ENCODE results near the gene WDR17. TPM values are rescaled to one million over a fixed set of nuclear protein-coding genes. Genes with fewer than 3 reads are reported as not detected.

Gene WDR17
- total RNA-seq, 1 experiment from 2014 or later = 1.1 TPM

DNA sequence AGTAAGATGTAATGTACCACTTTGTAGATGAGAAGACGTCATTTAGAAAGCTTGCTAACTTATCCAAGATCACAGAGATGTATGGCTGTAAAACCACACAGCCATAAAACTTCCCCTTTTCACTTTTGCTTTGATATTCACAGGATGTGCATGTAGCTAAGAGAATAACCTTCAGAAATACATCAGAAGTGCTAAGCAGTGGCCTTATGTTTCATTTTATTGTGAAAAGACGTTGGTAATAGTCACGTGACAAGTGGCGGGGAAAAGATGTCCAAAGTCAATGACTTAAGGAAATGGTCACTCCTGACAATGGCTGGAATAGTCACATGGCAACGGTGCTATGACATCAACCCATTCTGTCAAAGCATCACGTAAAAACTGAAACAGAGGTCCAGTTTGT lies 12.9 kb upstream of the WDR17 start:
- Histone ChIP-seq H3K27me3 (ENCODE audit: control insufficient read depth, insufficient read depth, low read length) (no peaks in the 10 kb centered on the region), H3K36me3 (replicated peaks; ENCODE audit: control insufficient read depth, insufficient read depth, low read length) (no peaks in the 10 kb centered on the region), H3K4me3 (ENCODE audit: insufficient read depth, low read depth, low read length) (no peak overlapping the region)
- DNase-seq = no peak

DNA sequence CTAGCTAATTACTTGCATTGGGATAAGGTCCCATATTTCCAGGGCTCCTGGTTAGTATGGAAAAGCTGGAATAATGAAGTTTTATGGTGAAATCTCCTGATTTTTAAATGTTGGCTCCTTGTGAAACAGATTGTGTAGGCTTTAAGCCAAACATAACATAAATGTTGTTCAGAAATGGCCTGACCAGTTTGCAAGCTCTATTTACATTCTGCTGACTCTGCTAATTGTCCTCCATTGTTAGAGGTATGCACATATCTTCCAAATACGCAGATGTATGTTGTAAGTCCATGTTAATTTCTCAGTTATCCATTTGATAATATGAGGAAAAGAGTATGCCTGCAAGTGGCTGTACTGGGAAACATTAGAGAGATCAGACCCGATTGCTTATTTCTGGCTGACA lies 11.9 kb upstream of the WDR17 start:
- Histone ChIP-seq H3K4me3 (ENCODE audit: insufficient read depth, low read depth, low read length) (no peak overlapping the region), H3K36me3 (replicated peaks; ENCODE audit: control insufficient read depth, insufficient read depth, low read length) (no peaks in the 10 kb centered on the region), H3K27me3 (ENCODE audit: control insufficient read depth, insufficient read depth, low read length) (no peaks in the 10 kb centered on the region)
- no peak for DNase-seq

DNA sequence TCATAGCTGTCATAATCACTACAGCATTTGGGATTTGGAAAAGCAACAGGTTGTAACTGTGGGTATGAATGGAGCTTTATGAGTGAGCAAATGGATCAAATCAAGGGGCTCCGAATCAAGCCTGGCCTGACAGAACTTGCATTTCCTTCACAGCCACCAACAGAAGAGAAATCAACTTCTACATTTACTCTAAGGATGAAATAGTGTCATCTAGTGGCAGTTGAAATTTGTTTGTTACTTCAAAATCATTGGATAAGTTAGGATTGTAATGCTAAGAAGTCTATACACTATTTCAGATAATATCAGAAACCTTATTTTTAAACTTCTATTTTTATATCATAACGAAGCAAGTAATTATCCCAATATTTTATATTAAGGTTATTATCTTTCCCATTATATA lies 10.7 kb upstream of the WDR17 start:
- H3K27me3 ChIP-seq (ENCODE audit: control insufficient read depth, insufficient read depth, low read length) = no peaks in the 10 kb centered on the region
- H3K36me3 ChIP-seq (replicated peaks; ENCODE audit: control insufficient read depth, insufficient read depth, low read length) = no peaks in the 10 kb centered on the region
- H3K4me3 ChIP-seq (ENCODE audit: insufficient read depth, low read depth, low read length) = no peak overlapping the region
- DNase-seq = peak; percentile 12

DNA sequence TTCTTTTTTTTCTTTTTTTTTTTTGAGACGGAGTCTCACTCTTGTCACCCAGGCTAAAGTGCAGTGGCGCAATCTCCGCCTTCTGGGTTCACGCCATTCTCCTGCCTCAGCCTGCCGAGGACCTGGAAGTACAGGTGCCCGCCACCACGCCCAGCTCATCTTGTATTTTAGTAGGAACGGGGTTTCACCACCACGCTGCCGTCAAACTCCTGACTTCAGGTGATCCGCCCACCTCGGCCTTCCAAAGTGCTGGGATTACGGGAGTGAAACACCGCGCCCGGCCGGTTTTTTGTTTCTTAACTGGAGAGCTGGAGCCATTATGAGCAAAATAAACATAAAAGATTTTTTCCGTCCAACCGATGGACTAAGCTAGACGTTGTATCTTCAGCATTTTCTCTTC lies 1.9 kb upstream of the WDR17 start:
- no peak overlapping the region for H3K4me3 ChIP-seq (ENCODE audit: insufficient read depth, low read depth, low read length)
- DNase-seq = no peak
- H3K36me3 ChIP-seq (replicated peaks; ENCODE audit: control insufficient read depth, insufficient read depth, low read length) = no peaks in the 10 kb centered on the region
- no peaks in the 10 kb centered on the region for H3K27me3 ChIP-seq (ENCODE audit: control insufficient read depth, insufficient read depth, low read length)

DNA sequence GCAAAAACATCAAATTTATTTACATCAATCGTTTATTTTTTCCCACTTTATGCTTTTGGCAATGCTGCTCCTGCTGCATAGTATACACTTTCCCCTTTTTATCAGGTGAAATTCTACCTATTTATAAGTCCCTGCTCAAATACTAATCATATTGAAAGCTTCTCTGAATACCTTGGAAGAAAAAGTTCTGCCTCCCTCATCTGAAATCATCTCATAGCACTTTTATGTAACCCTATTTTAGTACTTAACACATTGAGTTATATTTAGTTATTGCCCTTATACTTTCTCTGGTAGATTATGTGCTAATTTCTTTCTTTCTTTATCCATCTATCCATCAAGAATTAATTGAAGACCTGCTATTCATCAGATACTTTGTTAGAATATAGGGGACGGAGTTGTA lies 1.1 kb upstream of the WDR17 start:
- H3K4me3 ChIP-seq (ENCODE audit: insufficient read depth, low read depth, low read length) = no peak overlapping the region
- DNase-seq = no peak
- no peaks in the 10 kb centered on the region for H3K36me3 ChIP-seq (replicated peaks; ENCODE audit: control insufficient read depth, insufficient read depth, low read length)
- H3K27me3 ChIP-seq (ENCODE audit: control insufficient read depth, insufficient read depth, low read length) = no peaks in the 10 kb centered on the region

DNA sequence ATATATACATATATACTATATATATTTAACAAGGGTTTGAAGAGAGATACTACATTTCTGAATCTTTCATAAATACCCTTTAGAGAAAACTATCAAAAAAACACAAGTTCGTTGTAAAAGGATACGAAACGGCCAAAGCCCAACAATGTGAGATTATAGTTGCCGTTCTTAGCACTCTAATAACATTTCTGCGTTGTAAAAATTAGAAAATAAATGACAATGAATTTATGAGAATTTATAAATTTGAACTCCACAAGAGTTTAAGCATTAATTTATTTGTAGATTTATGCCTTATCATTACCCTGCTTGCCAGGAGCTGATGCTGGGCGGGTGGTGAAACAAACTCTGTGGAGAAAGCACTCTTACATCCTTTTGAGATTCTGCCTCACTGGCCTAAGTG lies 1.1 kb downstream of the WDR17 start:
- H3K27me3 ChIP-seq (ENCODE audit: control insufficient read depth, insufficient read depth, low read length) = no peaks in the 10 kb centered on the region
- no peaks in the 10 kb centered on the region for H3K36me3 ChIP-seq (replicated peaks; ENCODE audit: control insufficient read depth, insufficient read depth, low read length)
- H3K4me3 ChIP-seq (ENCODE audit: insufficient read depth, low read depth, low read length) = no peak overlapping the region
- no peak for DNase-seq

DNA sequence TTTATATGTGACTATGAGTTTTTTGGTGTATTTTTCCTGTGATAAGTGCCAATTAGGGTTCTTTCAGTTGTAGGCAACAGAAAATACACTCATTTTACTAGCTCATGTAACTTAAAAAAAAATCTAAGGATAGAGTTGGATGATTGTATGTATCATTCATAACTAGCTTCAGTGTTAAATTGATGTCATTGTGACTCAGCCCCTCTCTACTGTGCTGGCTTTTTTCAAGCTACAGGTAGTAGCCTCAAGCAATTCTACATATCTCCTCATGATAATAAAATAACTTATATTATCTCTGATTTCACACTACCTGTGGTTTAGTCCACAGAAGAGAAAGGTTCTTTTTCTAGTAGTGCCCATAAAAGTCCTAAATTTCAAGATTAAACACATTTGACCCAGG lies 11.9 kb downstream of the WDR17 start:
- no peaks in the 10 kb centered on the region for H3K36me3 ChIP-seq (replicated peaks; ENCODE audit: control insufficient read depth, insufficient read depth, low read length)
- no peak for DNase-seq
- no peak overlapping the region for H3K4me3 ChIP-seq (ENCODE audit: insufficient read depth, low read depth, low read length)
- H3K27me3 ChIP-seq (ENCODE audit: control insufficient read depth, insufficient read depth, low read length) = no peaks in the 10 kb centered on the region

DNA sequence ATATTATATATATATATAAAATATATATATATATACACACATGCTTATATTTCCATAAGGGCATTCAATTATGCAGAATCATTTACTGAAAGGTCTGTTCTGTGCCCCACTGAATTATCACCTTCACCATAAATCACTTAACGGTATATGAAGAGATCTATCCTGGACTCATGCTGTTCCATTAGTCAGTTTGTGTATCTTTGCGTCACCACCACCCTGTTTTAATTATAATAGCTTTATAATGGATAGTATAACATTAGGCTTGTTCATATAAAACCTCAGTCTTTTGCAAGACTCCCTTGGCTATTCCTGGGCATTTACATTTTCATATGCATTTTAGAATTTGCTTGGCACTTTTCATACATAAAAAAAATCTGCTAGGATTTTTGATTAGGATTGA lies 19.1 kb downstream of the WDR17 start:
- no peaks in the 10 kb centered on the region for H3K36me3 ChIP-seq (replicated peaks; ENCODE audit: control insufficient read depth, insufficient read depth, low read length)
- no peaks in the 10 kb centered on the region for H3K27me3 ChIP-seq (ENCODE audit: control insufficient read depth, insufficient read depth, low read length)
- DNase-seq = no peak
- H3K4me3 ChIP-seq (ENCODE audit: insufficient read depth, low read depth, low read length) = no peak overlapping the region

DNA sequence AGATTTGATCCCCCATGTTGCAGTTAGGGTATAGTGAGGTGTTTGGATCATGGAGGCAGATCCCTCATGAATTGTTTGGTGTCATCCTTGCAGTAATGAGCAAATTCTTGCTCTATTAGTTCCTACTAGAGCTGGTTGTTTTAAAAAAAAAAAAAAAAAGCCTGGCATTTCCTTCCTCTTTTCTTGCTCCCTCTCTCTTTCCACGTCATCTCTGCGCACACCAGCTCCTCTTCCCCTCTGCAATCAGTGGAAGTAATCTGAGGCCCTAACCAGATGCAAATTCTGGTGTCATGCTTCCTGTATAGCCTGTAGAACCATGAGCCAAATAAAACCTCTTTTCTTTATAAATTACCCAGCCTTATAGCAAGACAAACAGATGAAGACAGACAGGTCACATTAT lies 24.5 kb downstream of the WDR17 start:
- Histone ChIP-seq H3K27me3 (ENCODE audit: control insufficient read depth, insufficient read depth, low read length) (no peaks in the 10 kb centered on the region), H3K36me3 (replicated peaks; ENCODE audit: control insufficient read depth, insufficient read depth, low read length) (no peaks in the 10 kb centered on the region), H3K4me3 (ENCODE audit: insufficient read depth, low read depth, low read length) (no peak overlapping the region)
- no peak for DNase-seq

DNA sequence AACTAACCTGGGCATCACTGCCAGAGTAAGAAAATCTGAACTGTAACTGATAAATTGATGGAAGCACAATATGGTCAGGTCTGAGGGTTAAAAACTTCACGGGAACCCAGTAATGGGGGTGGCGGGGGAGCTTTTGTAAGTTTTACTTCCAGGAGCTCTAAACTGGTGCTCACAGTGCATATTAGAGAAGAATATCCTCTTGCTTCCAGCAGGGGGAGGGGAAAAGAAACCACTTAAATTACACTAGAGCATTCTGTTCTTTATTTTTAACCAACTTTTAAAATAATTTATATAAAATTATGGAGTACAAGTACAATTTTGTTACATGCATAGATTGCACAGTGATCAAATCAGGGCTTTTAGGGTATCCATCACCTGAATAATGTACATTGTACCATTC lies 33.7 kb downstream of the WDR17 start:
- no peak for DNase-seq
- Histone ChIP-seq H3K36me3 (replicated peaks; ENCODE audit: control insufficient read depth, insufficient read depth, low read length) (no peaks in the 10 kb centered on the region), H3K4me3 (ENCODE audit: insufficient read depth, low read depth, low read length) (no peak overlapping the region), H3K27me3 (ENCODE audit: control insufficient read depth, insufficient read depth, low read length) (no peaks in the 10 kb centered on the region)

DNA sequence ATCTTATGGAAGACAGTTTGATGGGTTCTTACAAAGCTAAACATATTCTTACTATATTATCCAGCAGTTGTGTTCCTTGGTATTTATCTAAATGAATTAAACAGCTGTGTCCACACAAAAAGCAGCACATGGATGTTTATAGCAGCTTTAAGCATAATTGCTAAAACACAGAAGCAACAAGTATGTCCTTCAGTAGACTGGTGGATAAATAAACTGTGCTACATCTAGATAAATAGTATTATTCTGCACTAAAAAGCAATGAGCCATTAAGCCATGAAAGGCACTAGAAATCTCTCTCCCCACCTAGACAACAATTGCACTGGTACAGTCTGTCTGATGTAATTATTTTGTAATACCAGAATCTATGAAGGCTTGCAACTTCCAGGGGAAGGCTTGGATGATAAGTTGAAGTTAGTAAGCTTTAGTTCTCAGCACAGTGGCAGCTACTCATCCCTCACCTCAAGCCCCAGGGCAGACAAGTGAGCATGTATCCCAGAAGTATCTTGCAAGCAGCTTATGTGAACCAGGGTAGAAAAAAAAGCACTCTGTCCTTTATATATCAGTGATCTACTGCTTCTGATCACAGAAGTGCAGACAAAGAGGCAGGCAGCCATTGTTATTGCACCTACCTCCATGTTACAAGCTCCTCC lies 36.9 kb downstream of the WDR17 start:
- H3K27me3 ChIP-seq (ENCODE audit: control insufficient read depth, insufficient read depth, low read length) = no peaks in the 10 kb centered on the region
- no peak for DNase-seq
- H3K36me3 ChIP-seq (replicated peaks; ENCODE audit: control insufficient read depth, insufficient read depth, low read length) = no peaks in the 10 kb centered on the region
- no peak overlapping the region for H3K4me3 ChIP-seq (ENCODE audit: insufficient read depth, low read depth, low read length)

DNA sequence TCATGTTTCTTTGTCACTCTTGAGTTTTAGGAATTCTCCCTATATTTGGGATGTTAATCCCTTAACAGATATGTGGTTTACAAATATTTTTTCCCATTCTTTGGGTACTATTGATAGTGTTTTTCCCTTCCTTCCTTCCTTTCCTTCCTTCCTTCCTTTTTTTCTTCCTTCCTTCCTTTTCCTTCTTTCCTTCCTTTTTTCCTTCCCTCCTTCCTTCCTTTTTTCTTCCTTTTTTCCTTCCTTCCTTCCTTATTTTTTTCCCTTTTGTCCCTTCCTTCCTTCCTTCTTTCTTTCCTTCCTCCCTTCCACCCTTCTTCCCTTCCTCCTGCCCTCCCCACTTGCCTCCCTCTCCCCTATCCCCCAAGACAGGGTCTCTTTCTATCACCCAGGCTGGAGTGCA lies 42.1 kb downstream of the WDR17 start:
- no peak for DNase-seq

DNA sequence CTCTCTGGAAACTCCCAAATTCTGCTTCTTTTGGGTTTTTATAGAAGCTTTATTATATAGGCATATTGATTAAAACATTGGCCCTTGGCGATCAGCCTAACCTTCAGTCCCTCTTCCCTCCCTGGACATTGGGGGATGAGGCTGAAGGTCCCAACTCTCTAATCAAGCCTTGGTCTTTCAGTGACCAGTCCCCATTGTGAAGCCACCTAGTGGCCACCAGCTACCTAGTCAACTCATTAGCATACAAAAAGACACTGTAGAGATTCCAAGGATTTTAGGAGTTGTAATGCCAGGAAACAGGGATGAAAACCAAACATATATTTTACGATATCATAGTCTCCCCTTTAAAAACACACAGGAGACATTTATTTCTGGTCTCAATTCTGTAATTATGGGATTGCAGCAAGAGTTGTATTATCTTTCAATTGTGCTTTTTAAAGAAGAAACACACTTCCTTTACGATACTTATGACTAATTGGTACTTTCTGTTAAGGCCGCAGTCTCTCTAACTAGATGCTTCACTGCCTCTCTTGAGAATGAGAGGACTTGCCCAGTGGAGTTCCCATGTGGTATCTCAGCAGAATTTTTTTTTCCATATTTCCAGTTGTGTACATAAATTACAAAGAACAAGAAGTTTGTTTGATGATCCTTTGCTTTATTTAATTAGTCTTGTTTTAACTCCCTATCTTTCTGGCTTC lies 58.2 kb downstream of the WDR17 start:
- peak; percentile 25 for DNase-seq
- H3K27me3 ChIP-seq (ENCODE audit: control insufficient read depth, insufficient read depth, low read length) = no peaks in the 10 kb centered on the region
- no peaks in the 10 kb centered on the region for H3K36me3 ChIP-seq (replicated peaks; ENCODE audit: control insufficient read depth, insufficient read depth, low read length)
- H3K4me3 ChIP-seq (ENCODE audit: insufficient read depth, low read depth, low read length) = no peak overlapping the region

More for the DNA sequence above, 42.1 kb downstream of the WDR17 start:
- Histone ChIP-seq H3K36me3 (replicated peaks; ENCODE audit: control insufficient read depth, insufficient read depth, low read length) (no peaks in the 10 kb centered on the region), H3K27me3 (ENCODE audit: control insufficient read depth, insufficient read depth, low read length) (no peaks in the 10 kb centered on the region), H3K4me3 (ENCODE audit: insufficient read depth, low read depth, low read length) (no peak overlapping the region)

DNA sequence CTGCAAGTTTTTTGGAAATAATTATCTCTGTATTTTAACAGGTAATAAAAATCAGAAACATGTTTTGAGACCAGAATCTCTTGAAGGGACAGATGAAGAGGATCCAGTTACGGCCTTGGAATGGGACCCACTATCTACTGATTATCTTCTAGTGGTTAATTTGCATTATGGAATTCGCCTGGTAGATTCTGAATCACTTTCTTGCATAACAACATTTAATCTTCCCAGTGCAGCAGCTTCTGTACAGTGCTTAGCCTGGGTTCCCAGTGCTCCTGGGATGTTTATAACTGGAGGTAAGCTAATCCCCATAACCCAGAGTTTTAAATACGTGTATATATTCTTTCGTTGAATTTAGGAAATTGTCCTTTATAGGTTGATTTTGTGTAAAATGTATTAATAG lies 59.4 kb downstream of the WDR17 start:
- Histone ChIP-seq H3K27me3 (ENCODE audit: control insufficient read depth, insufficient read depth, low read length) (no peaks in the 10 kb centered on the region), H3K36me3 (replicated peaks; ENCODE audit: control insufficient read depth, insufficient read depth, low read length) (no peaks in the 10 kb centered on the region), H3K4me3 (ENCODE audit: insufficient read depth, low read depth, low read length) (no peak overlapping the region)
- DNase-seq = no peak

DNA sequence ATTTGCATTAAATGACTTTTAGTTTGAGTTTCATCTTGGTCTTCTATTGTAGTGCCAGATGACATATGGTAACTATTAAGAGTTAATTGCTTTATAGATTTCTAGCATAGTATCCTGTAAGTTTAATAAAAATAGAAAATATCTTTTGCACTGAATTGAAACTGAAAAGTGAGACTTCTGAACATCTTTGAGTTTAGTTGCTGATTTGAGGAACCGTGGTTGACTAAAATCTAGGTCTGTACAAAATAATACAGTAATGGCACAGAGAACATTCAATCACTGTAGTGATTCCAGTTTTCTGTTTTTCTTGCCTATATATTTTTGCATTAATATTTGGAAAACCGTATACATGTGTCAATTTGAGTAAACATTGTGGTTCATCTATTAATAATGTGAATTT lies 69.0 kb downstream of the WDR17 start:
- H3K36me3 ChIP-seq (replicated peaks; ENCODE audit: control insufficient read depth, insufficient read depth, low read length) = no peaks in the 10 kb centered on the region
- H3K27me3 ChIP-seq (ENCODE audit: control insufficient read depth, insufficient read depth, low read length) = no peaks in the 10 kb centered on the region
- no peak for DNase-seq
- no peak overlapping the region for H3K4me3 ChIP-seq (ENCODE audit: insufficient read depth, low read depth, low read length)

DNA sequence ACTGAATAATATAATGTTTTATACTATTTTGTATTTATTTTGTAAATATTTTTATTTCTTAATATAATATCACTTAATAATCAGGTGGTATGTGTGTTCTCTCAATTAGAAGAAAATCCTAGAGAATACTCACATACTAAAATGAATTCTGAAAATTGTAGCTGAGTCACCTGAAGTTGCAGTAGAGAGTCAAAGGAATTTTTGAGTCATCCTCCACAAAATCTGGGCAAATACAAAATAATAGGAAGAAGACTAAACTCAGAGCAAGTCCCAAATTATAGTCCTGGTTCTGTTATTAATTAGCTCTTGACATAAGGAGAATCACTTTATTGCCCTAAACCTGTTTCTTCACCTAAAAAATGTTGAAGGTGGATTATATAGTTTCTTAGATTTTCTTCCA lies 72.0 kb downstream of the WDR17 start:
- Histone ChIP-seq H3K36me3 (replicated peaks; ENCODE audit: control insufficient read depth, insufficient read depth, low read length) (no peaks in the 10 kb centered on the region), H3K4me3 (ENCODE audit: insufficient read depth, low read depth, low read length) (no peak overlapping the region), H3K27me3 (ENCODE audit: control insufficient read depth, insufficient read depth, low read length) (no peaks in the 10 kb centered on the region)
- no peak for DNase-seq
